GDM1 (cell line): ENCODE results near the gene USP7.
"Not testable (repeated sequence)": the region's sequence is repeated elsewhere in the genome, so short reads cannot be mapped to it uniquely, and the experiment has no call there.

ENCODE experiments used
- DNase-seq: peaks from one replicate; lab custom pipeline; 2025; lab: John Stamatoyannopoulos, UW

Gene USP7

GRCh38 chr16:8877894-8878522 is 85.7 kb downstream of the USP7 start:
- no peak for DNase-seq

- DNase-seq: not testable (repeated sequence)
Measured at GRCh38 chr16:8875317-8875716, 88.4 kb downstream of the USP7 start.

- no peak for DNase-seq
Measured at GRCh38 chr16:8874388-8874787, 89.3 kb downstream of the USP7 start.

DNA sequence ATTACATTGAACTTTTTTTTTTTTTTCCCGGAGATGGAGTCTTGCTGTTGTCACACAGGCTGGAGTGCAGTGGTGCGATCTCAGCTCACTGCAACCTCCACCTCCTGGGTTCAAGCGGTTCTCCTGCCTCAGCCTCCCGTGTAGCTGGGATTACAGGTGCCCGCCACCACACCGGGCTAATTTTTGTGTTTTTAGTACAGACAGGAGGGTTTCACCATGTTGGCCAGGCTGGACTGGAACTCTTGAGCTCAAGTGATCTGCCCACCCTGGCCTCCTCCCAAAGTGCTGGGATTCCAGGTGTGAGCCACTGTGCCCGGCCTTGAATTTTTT is 89.9 kb downstream of the USP7 start:
- not testable (repeated sequence) for DNase-seq

GRCh38 chr16:8872967-8873865 is 90.5 kb downstream of the USP7 start:
- DNase-seq: no peak

DNA sequence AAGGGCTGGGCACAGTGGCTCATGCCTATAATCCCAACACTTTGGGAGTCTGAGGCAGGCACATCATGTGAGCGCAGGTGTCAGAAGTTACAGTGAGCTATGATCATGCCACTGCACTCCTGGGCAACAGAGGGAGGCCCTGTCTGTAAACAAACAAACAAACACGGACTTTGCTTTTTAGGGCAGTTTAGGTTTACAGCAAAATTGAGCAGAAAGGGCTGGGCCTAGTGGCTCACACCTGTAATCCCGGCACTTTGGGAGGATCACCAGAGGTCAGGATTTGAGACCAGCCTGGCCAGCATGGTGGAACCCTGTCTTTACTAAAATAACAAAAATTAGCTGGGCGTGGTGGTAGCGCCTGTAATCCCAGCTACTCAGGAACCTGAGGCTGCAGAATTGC is 91.6 kb downstream of the USP7 start:
- DNase-seq: no peak

- not testable (repeated sequence) for DNase-seq
Measured at GRCh38 chr16:8869988-8870241, 93.8 kb downstream of the USP7 start.

- DNase-seq: no peak
Measured at GRCh38 chr16:8869212-8869987, 94.3 kb downstream of the USP7 start.

DNA sequence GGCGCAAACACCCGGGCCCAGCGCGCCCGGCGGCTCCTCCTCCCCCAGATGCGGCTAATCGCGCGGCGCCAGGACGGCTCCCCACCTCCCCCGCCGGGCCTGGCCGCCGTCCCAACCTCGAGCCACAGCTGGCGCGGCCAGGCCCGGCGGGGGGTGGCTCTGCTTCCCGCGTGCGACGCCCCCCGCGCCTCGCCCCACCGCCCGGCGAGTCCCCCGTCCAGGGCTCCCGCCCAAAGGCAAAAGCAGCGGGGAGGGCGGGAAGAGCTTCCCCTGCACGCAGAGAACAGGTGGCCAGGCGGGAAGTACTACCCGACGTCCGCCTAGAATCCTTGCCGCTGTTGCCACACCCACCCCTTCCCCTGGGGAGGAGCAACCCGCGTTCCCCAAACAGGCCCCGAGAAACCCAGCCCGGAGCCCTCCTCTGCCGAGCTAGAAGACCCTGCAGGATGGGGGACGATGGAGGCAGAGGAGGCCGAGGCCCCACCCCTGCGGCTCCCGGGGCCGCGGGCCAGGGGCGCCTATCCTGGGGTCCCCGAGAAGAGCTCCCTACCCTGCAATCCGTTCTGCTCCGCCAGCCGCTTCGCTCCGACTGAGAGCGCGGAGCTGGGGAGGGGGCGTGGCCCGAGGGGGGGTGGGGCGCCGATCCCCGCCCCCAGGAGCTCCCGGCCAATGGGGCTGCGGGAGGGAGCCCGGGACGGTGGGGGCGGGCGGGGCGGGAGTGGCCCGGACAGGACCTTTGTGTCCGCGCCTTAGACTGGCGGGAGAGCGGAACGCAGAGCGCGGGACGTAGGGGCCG is 95.1 kb downstream of the USP7 start, which contains the start of gene CARHSP1:
TSS of gene CARHSP1 (minus strand) at position 591 of the 796 bp plus-strand sequence. CDS start 9,678 bp downstream, outside the sequence.
- DNase-seq: peak; percentile 87

DNA sequence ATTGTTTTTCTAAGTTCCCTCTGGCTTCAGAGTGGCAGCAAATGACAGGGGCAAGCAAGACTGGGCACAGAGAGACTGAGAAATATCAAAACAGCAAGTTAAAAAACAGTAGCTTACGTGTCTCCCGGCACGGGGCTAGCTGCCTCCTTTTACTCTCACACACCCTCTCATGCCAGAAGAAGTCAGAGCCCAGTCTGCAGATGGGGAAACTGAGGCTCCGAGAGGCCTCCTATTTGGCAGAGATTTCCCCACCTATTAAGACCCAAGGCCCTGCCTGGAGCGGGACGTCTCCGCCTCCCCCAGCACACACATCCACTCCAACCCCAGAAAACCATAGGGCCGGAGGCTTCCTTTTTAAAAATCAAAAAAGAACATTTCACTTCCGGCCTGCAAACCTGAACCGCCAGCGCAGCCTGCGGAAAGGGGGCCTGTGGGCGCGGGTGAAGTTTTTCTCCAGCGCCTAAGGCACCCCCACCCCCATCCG is 95.7 kb downstream of the USP7 start:
- no peak for DNase-seq

GRCh38 chr16:8867216-8867931 is 96.3 kb downstream of the USP7 start:
- no peak for DNase-seq

- DNase-seq: no peak
Measured at GRCh38 chr16:8866884-8867215, 96.9 kb downstream of the USP7 start.

DNA sequence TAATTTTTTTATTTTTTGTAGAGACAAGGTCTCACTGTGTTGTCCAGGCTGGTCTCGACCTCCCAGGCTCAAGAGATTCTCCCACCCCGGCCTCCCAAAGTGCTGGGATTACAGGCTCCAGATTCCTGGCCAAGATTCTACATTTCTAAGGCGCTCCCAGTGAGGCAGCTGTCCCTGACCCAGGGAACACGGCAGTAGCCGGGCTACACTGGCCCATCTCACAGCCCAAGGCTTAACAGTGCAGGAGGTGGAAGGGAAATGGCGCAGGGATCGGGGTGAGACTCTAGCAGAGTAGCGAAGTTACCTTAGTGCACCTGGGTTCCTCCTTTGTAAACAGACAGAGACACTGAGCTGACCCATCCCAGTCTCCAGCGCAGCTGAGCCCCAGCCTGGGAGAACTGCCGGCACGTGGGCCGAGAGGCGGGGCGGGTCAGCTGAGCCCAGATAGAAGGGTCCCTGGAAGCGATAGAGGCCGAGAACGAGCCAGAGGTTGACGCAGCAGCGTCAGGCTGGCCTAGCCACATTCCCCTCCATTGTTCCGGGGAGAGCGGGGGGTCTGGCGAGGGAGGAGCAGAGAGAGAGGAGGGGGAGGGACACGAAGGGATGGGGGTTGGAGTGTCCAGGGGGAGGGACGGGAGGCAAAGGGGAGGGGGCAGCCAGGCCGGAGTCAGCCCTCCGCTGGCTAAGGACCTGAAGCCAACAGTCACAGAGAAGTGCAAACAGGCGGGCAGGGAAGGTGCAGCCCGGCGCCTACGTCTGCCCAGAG is 97.4 kb downstream of the USP7 start:
- DNase-seq: no peak

GRCh38 chr16:8865145-8865882 is 98.4 kb downstream of the USP7 start:
- DNase-seq: no peak

- DNase-seq: no peak
Measured at GRCh38 chr16:8864480-8865110, 99.1 kb downstream of the USP7 start.

- no peak for DNase-seq
Measured at GRCh38 chr16:8863594-8864424, 99.9 kb downstream of the USP7 start.

DNA sequence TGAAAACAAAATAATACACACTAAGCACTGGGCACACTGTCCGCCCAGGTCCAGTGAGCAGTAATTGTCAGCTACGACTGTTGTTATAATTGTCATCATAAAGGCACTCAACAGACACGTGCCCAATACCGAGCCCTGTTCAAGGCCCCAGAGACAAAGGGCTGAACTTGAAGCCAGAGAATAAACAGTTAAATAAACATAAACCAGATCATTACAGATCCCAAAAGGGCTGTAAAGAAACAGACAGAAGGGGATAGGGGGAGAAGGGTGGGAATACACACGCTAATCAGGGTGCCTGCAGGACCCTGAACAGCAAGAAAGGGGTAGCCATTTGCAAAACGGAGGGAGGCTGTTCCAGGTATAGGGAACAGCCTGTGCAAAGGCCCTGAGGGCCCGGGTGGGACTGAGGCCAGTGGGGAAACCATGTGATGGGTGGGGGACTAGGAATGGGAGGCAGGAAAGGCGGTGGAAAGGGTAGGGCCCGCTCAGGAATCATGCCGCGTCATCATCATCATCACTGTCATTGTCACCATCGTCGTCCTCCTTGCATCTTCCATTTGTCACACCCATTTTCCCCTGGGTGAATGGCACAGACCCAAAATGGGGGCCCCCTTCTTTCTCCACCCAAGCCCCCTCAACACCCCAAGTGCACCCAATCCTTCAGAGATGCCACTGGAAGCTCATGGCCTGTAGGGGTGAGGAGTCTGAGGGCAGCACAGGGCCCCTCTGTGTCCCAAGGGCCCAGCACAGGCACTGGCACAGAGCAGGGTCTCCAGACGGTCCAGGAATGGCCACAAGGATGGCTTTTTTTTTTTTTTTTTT is 101.2 kb downstream of the USP7 start:
- DNase-seq: no peak
